Endothelial cell (in vitro differentiated cells): ENCODE data around the gene TRRAP. TPM values are rescaled to one million over a fixed set of nuclear protein-coding genes. Genes with fewer than 3 reads are reported as not detected.
"Not testable (repeated sequence)": the region's sequence is repeated elsewhere in the genome, so short reads cannot be mapped to it uniquely, and the experiment has no call there.

Source experiments
- DNase-seq: peaks from one replicate; pipeline ENCODE4 v3.0.0; 2021; ENCODE audit warnings: low spot score
- H3K27ac Mint-ChIP-seq: one replicate; pipeline ENCODE4 v1.8.0; 2021; ENCODE audit warnings: mixed read lengths, inconsistent platforms; ENCODE audit not compliant: unreplicated experiment
- H3K27me3 Mint-ChIP-seq: one replicate; pipeline ENCODE4 v1.8.0; 2021; ENCODE audit warnings: mild to moderate bottlenecking, moderate library complexity, mixed read lengths, inconsistent platforms; ENCODE audit not compliant: unreplicated experiment
- H3K36me3 Mint-ChIP-seq: one replicate; pipeline ENCODE4 v1.8.0; 2021; ENCODE audit warnings: mild to moderate bottlenecking, low read depth, mixed read lengths, inconsistent platforms; ENCODE audit not compliant: unreplicated experiment
- H3K4me1 Mint-ChIP-seq: one replicate; pipeline ENCODE4 v1.8.0; 2021; ENCODE audit warnings: mild to moderate bottlenecking, mixed read lengths, inconsistent platforms; ENCODE audit not compliant: unreplicated experiment
- H3K4me3 Mint-ChIP-seq: one replicate; pipeline ENCODE4 v1.8.0; 2021; ENCODE audit warnings: mild to moderate bottlenecking, mixed read lengths, inconsistent platforms; ENCODE audit not compliant: unreplicated experiment
- H3K9me3 Mint-ChIP-seq: one replicate; pipeline ENCODE4 v1.8.0; 2021; ENCODE audit warnings: mixed read lengths, inconsistent platforms; ENCODE audit not compliant: unreplicated experiment
- CTCF ChIP-seq: fragments of 200-600 bp; sonication (generic); IDR thresholded peaks from one replicate; pipeline ENCODE4 v1.5.0; 2021; ENCODE audit warnings: antibody characterized with exemption; ENCODE audit not compliant: unreplicated experiment
- total RNA-seq: library from RNA; stranded (reverse); fragmentation: NEBNext Ultra II Directional; extraction: Animal tissue kit (Norgen Biotek cat#: 25700); gene quantifications from one replicate; pipeline ENCODE4 v1.2.1, GENCODE V29; 2021; ENCODE audit not compliant: unreplicated experiment

The TRRAP gene
- total RNA-seq, 1 donor from 2014 or later, result 53.5 TPM

- no peaks in the 10 kb centered on the region for H3K9me3 Mint-ChIP-seq
- peak; percentile 97 for TF ChIP-seq CTCF
- H3K4me1 Mint-ChIP-seq, result peaks cover 5% of the 10 kb centered on the region
- H3K27me3 Mint-ChIP-seq, result no peaks in the 10 kb centered on the region
- no peak overlapping the region for H3K27ac Mint-ChIP-seq
- no peaks in the 10 kb centered on the region for H3K36me3 Mint-ChIP-seq
- DNase-seq, result peak; percentile 79
- no peak overlapping the region for H3K4me3 Mint-ChIP-seq
These were observed 36.9 kb upstream of the TRRAP start for GRCh38 chr7:98841179-98841997.

GRCh38 chr7:98842552-98842951, 35.8 kb upstream of the TRRAP start:
- not testable (repeated sequence) for H3K4me1 Mint-ChIP-seq, H3K9me3 Mint-ChIP-seq, DNase-seq, H3K4me3 Mint-ChIP-seq, H3K27me3 Mint-ChIP-seq, H3K27ac Mint-ChIP-seq, H3K36me3 Mint-ChIP-seq

- H3K4me1 Mint-ChIP-seq, result no peaks in the 10 kb centered on the region
- DNase-seq, result no peak
- no peak overlapping the region for H3K27ac Mint-ChIP-seq
- no peaks in the 10 kb centered on the region for H3K27me3 Mint-ChIP-seq
- no peak for TF ChIP-seq CTCF
- H3K4me3 Mint-ChIP-seq, result no peak overlapping the region
- no peaks in the 10 kb centered on the region for H3K9me3 Mint-ChIP-seq
- H3K36me3 Mint-ChIP-seq, result no peaks in the 10 kb centered on the region
These were observed 29.4 kb upstream of the TRRAP start for GRCh38 chr7:98848918-98849317.

GRCh38 chr7:98852826-98853225, 25.5 kb upstream of the TRRAP start:
- no peak overlapping the region for H3K4me3 Mint-ChIP-seq
- H3K4me1 Mint-ChIP-seq, result no peaks in the 10 kb centered on the region
- H3K9me3 Mint-ChIP-seq, result no peaks in the 10 kb centered on the region
- no peak for DNase-seq
- no peak for TF ChIP-seq CTCF
- peaks cover 3% of the 10 kb centered on the region for H3K27me3 Mint-ChIP-seq
- no peak overlapping the region for H3K27ac Mint-ChIP-seq
- no peaks in the 10 kb centered on the region for H3K36me3 Mint-ChIP-seq

GRCh38 chr7:98855610-98856422, 22.5 kb upstream of the TRRAP start:
- no peaks in the 10 kb centered on the region for H3K9me3 Mint-ChIP-seq
- no peaks in the 10 kb centered on the region for H3K4me1 Mint-ChIP-seq
- peaks cover 7% of the 10 kb centered on the region for H3K27me3 Mint-ChIP-seq
- no peak for DNase-seq
- H3K36me3 Mint-ChIP-seq, result no peaks in the 10 kb centered on the region
- no peak overlapping the region for H3K27ac Mint-ChIP-seq
- no peak for TF ChIP-seq CTCF
- no peak overlapping the region for H3K4me3 Mint-ChIP-seq
